H1 (cell line): ENCODE results near the gene ARSI. TPM values are rescaled to one million over a fixed set of nuclear protein-coding genes. Genes with fewer than 3 reads are reported as not detected.

ENCODE experiments used
- CTCF ChIA-PET: fragments of 300-600 bp; sonication (Branson Sonifier 250); formaldehyde crosslinking; loops from one replicate; lab custom pipeline; 2021; ENCODE audit not compliant: partially characterized antibody; lab: Charles Lee
- POLR2A ChIA-PET: fragments of 300-600 bp; sonication (Branson Sonifier 250); formaldehyde crosslinking; loops from one replicate; lab custom pipeline; 2021; ENCODE audit warnings: inconsistent platforms; ENCODE audit not compliant: partially characterized antibody; lab: Charles Lee
- DNase-seq, 2 experiments: peaks; one replicate each; pipeline versions ENCODE4 v3.0.0 to v3.0.0-alpha.2; 2010 to 2022; ENCODE audit warnings: low spot score in 2 of 2, low read depth in 1 of 2, mixed read lengths in 1 of 2
- FAIRE-seq: peaks from 2 replicates; lab custom pipeline; 2011; peaks lifted over from hg19 to GRCh38; lab: Jason Lieb, UNC
- H2AFZ ChIP-seq: 2 replicates; pipeline ENCODE4 v1.8.1; 2012; ENCODE audit warnings: low read length, inconsistent platforms
- H2AK5ac ChIP-seq: 2 replicates; pipeline ENCODE4 v1.6.1; 2013; ENCODE audit warnings: low read depth, low read length
- H2BK120ac ChIP-seq: replicated peaks from 2 replicates; pipeline ENCODE3; 2013; ENCODE audit warnings: low read depth, low read length, inconsistent platforms
- H2BK12ac ChIP-seq: 2 replicates; pipeline ENCODE4 v1.6.1; 2013; ENCODE audit warnings: low read depth, low read length
- H2BK15ac ChIP-seq: 2 replicates; pipeline ENCODE4 v1.6.1; 2013; ENCODE audit warnings: low read length
- H2BK20ac ChIP-seq: 2 replicates; pipeline ENCODE4 v1.6.1; 2013; ENCODE audit warnings: low read length
- H2BK5ac ChIP-seq: 2 replicates; pipeline ENCODE4 v1.6.1; 2013; ENCODE audit warnings: low read depth, low read length
- H3K14ac ChIP-seq: 2 replicates; pipeline ENCODE4 v1.6.1; 2013; ENCODE audit warnings: inconsistent platforms; ENCODE audit not compliant: insufficient read length
- H3K18ac ChIP-seq: 2 replicates; pipeline ENCODE4 v1.6.1; 2013; ENCODE audit warnings: low read length; ENCODE audit errors: extremely low read depth
- H3K23ac ChIP-seq: 2 replicates; pipeline ENCODE4 v1.6.1; 2013; ENCODE audit warnings: inconsistent platforms; ENCODE audit not compliant: insufficient read length
- H3K23me2 ChIP-seq: 2 replicates; pipeline ENCODE4 v1.6.1; 2013; ENCODE audit warnings: low read depth, low read length
- H3K27ac ChIP-seq: 2 replicates; pipeline ENCODE4 v1.6.1; 2011; ENCODE audit warnings: low read depth, low read length, inconsistent platforms
- H3K27me3 ChIP-seq, 4 experiments: replicated peaks in 1 of 4; 1 replicate in 1 of 4; 2 replicates in 3 of 4; pipeline versions ENCODE4 v1.6.1 to v1.8.1; 2011 to 2013; ENCODE audit warnings: low read length in 3 of 4, mild to moderate bottlenecking in 3 of 4, inconsistent platforms in 2 of 4, mixed read lengths in 2 of 4, moderate library complexity in 1 of 4; ENCODE audit not compliant: control insufficient read depth in 3 of 4, insufficient read depth in 3 of 4; ENCODE audit errors: extremely low read depth in 1 of 4
- H3K36me3 ChIP-seq, 4 experiments: 2 replicates each; pipeline versions ENCODE4 v1.6.1 to v1.8.1; 2011 to 2013; ENCODE audit warnings: mild to moderate bottlenecking in 4 of 4, low read length in 3 of 4, moderate library complexity in 2 of 4, control low read depth in 1 of 4, inconsistent platforms in 1 of 4; ENCODE audit not compliant: insufficient read depth in 4 of 4, control insufficient read depth in 2 of 4
- H3K4ac ChIP-seq: replicated peaks from 2 replicates; pipeline ENCODE3; 2013; ENCODE audit warnings: low read length, low read depth, mixed read lengths, inconsistent platforms; ENCODE audit not compliant: insufficient read length
- H3K4me1 ChIP-seq, 4 experiments: replicated peaks in 1 of 4; 1 replicate in 1 of 4; 2 replicates in 3 of 4; pipeline versions ENCODE4 v1.6.1 to v1.8.1; 2011 to 2013; ENCODE audit warnings: low read length in 3 of 4, inconsistent platforms in 2 of 4, mixed read lengths in 1 of 4; ENCODE audit not compliant: insufficient read depth in 4 of 4, control insufficient read depth in 3 of 4
- H3K4me2 ChIP-seq, 2 experiments: 2 replicates each; pipeline versions ENCODE4 v1.6.1 to v1.8.1; 2011 to 2013; ENCODE audit warnings: low read depth in 2 of 2, low read length in 2 of 2, control low read depth in 1 of 2, inconsistent platforms in 1 of 2, mild to moderate bottlenecking in 1 of 2; ENCODE audit not compliant: insufficient read depth in 1 of 2
- H3K4me3 ChIP-seq, 4 experiments: fragments of 200-600, 300-600 bp in 1 of 4; sonication (generic), shearing (Covaris generic), sonication (Bioruptor Twin) in 1 of 4; 2 replicates each; pipeline versions ENCODE4 v1.5.1 to v1.8.1; 2011 to 2016; ENCODE audit warnings: low read length in 4 of 4, low read depth in 3 of 4, control low read depth in 2 of 4, inconsistent platforms in 2 of 4, mild to moderate bottlenecking in 2 of 4, mixed read lengths in 1 of 4, moderate library complexity in 1 of 4; ENCODE audit not compliant: insufficient read depth in 2 of 4; ENCODE audit errors: extremely low read depth in 1 of 4
- H3K56ac ChIP-seq: replicated peaks from 2 replicates; pipeline ENCODE3; 2013; ENCODE audit warnings: low read depth, mild to moderate bottlenecking, mixed read lengths, low read length, inconsistent platforms; ENCODE audit not compliant: insufficient read length
- H3K79me1 ChIP-seq: 2 replicates; pipeline ENCODE4 v1.6.1; 2013; ENCODE audit warnings: low read depth, low read length, control low read depth
- H3K79me2 ChIP-seq, 2 experiments: 2 replicates each; pipeline versions ENCODE4 v1.6.1 to v1.8.1; 2012 to 2013; ENCODE audit warnings: low read length in 2 of 2, mild to moderate bottlenecking in 2 of 2, inconsistent platforms in 1 of 2; ENCODE audit not compliant: insufficient read depth in 2 of 2, control insufficient read depth in 1 of 2
- H3K9ac ChIP-seq, 4 experiments: replicated peaks in 1 of 4; 1 replicate in 1 of 4; 2 replicates in 3 of 4; pipeline versions ENCODE4 v1.6.1 to v1.8.1; 2011 to 2013; ENCODE audit warnings: low read depth in 3 of 4, low read length in 3 of 4, control low read depth in 2 of 4, mild to moderate bottlenecking in 2 of 4, moderate library complexity in 2 of 4, inconsistent platforms in 1 of 4; ENCODE audit errors: extremely low read depth in 1 of 4
- H3K9me3 ChIP-seq, 2 experiments: 2 replicates each; pipeline versions ENCODE4 v1.6.1 to v1.8.1; 2012 to 2013; ENCODE audit warnings: mild to moderate bottlenecking in 2 of 2, moderate library complexity in 2 of 2, control low read depth in 1 of 2, inconsistent platforms in 1 of 2, low read depth in 1 of 2, low read length in 1 of 2, mixed read lengths in 1 of 2; ENCODE audit not compliant: insufficient read depth in 2 of 2
- H4K20me1 ChIP-seq, 2 experiments: replicated peaks in 1 of 2; 2 replicates each; pipeline versions ENCODE3 to v1.8.1; 2011 to 2013; ENCODE audit warnings: inconsistent platforms in 2 of 2, low read length in 2 of 2, mild to moderate bottlenecking in 1 of 2; ENCODE audit not compliant: insufficient read depth in 2 of 2, control insufficient read depth in 1 of 2
- H4K5ac ChIP-seq: 2 replicates; pipeline ENCODE4 v1.6.1; 2013; ENCODE audit warnings: low read length, low read depth, mixed read lengths, inconsistent platforms; ENCODE audit not compliant: insufficient read length
- H4K8ac ChIP-seq: 2 replicates; pipeline ENCODE4 v1.8.0; 2013; ENCODE audit warnings: mild to moderate bottlenecking, moderate library complexity, low read length, inconsistent platforms; ENCODE audit not compliant: insufficient read depth; ENCODE audit errors: extremely low read depth
- H4K91ac ChIP-seq: replicated peaks from 2 replicates; pipeline ENCODE3; 2013; ENCODE audit warnings: low read length, mixed read lengths, inconsistent platforms; ENCODE audit not compliant: insufficient read length
- ASH2L ChIP-seq: fragments of 200-600, 300-600 bp; sonication (generic); IDR thresholded peaks from one replicate; pipeline ENCODE4 v1.7.1; 2017; ENCODE audit warnings: low read length
- CEBPB ChIP-seq: IDR thresholded peaks from 2 replicates; pipeline ENCODE4 v1.6.1; 2012; ENCODE audit warnings: low read depth, low read length
- E2F6 ChIP-seq: IDR thresholded peaks from 2 replicates; pipeline ENCODE4 v1.6.1; 2012; ENCODE audit warnings: inconsistent platforms
- EZH2 ChIP-seq: fragments of 200-600 bp; sonication (generic); IDR thresholded peaks from 2 replicates; pipeline ENCODE4 v1.7.1; 2012; ENCODE audit warnings: low read depth, mild to moderate bottlenecking, moderate library complexity, low read length, inconsistent platforms; ENCODE audit not compliant: severe bottlenecking
- KDM5A ChIP-seq: fragments of 200-600 bp; IDR thresholded peaks from 2 replicates; pipeline ENCODE4 v1.7.1; 2012; ENCODE audit warnings: mild to moderate bottlenecking, low read length, inconsistent platforms, mixed read lengths
- POLR2A ChIP-seq, 2 experiments: IDR thresholded peaks; 1 replicate in 1 of 2; 2 replicates in 1 of 2; pipeline ENCODE4 v1.6.1; 2011; ENCODE audit warnings: low read depth in 2 of 2, low read length in 2 of 2, mild to moderate bottlenecking in 2 of 2; ENCODE audit errors: control extremely low read depth in 1 of 2
- RXRA ChIP-seq: IDR thresholded peaks from 2 replicates; pipeline ENCODE4 v1.6.1; 2011; ENCODE audit warnings: low read depth, mild to moderate bottlenecking, low read length, moderate library complexity; ENCODE audit not compliant: insufficient read depth
- SIX5 ChIP-seq: IDR thresholded peaks from 2 replicates; pipeline ENCODE4 v1.6.1; 2011; ENCODE audit warnings: mild to moderate bottlenecking, low read depth, low read length
- SP4 ChIP-seq: IDR thresholded peaks from 2 replicates; pipeline ENCODE4 v1.6.1; 2012; ENCODE audit warnings: low read length, inconsistent platforms
- SRF ChIP-seq: IDR thresholded peaks from 2 replicates; pipeline ENCODE4 v1.6.1; 2011; ENCODE audit warnings: mild to moderate bottlenecking, low read depth, low read length, moderate library complexity
- YY1 ChIP-seq: IDR thresholded peaks from 2 replicates; pipeline ENCODE4 v1.6.1; 2011; ENCODE audit warnings: low read depth, mild to moderate bottlenecking, low read length
- WGBS, 2 experiments: shearing (Covaris generic) in 1 of 2; methylation state at CpG; one replicate each; pipeline versions ENCODE4 v1.1.6 to v1.1.7; 2013 to 2015; ENCODE audit warnings: low lambda C conversion rate in 2 of 2, mixed read lengths in 2 of 2, inconsistent platforms in 1 of 2, low coverage in 1 of 2, missing lambda C conversion rate in 1 of 2; ENCODE audit not compliant: insufficient replicate concordance in 2 of 2, insufficient coverage in 1 of 2, insufficient read length in 1 of 2; ENCODE audit errors: extremely low coverage in 1 of 2, missing lambda C conversion rate in 1 of 2; 5-methylcytosine and 5-hydroxymethylcytosine counted together
- polyA plus RNA-seq, 7 experiments: library from polyadenylated mRNA; depleted of rRNA in 3 of 7; stranded (reverse) in 5 of 7; unstranded in 2 of 7; fragments of >200 nt in 5 of 7; fragments of 200-250 nt in 2 of 7; gene quantifications; 1 replicate in 5 of 7; 2 replicates in 1 of 7; 4 replicates in 1 of 7; pipeline versions ENCODE4 v1.2.1 to v1.2.3, GENCODE V29; 2011 to 2013; ENCODE audit warnings: missing spikeins in 2 of 7, mixed read lengths in 2 of 7
- total RNA-seq: library from RNA; stranded (reverse); fragmentation: NEBNext Ultra II Directional; extraction: Animal tissue kit (Norgen Biotek cat#: 25700); gene quantifications from 2 replicates; pipeline ENCODE4 v1.2.1, GENCODE V29; 2021
- TF ChIP-seq, protein P1 (sequence below): IDR thresholded peaks from 2 replicates; pipeline ENCODE4 v1.6.1; 2012; ENCODE audit warnings: low read length, inconsistent platforms

Gene ARSI
- total and polyA plus RNA-seq, 2 of the 8 experiments (the other 6 are each of a cell fraction or from before 2014, with no cell fraction given) = 4.5 to 6.7 TPM

DNA sequence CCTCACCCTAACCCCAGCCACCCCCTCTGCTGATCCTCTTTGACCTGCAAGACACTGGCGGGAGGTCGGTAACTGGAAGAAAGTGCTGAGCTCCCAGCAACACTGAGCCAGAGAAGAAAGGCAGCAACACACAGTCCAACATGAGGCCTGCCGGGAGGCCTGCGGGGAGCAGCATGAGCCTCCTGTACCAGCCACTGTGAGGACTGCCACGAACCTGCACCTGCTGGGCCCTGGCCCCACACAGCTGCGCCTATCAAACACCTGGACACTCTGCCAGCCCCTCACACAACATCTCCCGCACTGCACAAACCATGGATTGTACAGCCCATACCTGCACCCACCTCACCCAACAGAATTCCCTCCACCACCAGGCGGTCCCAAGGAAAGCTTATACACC lies 31.4 kb downstream of the ARSI start:
- Histone ChIP-seq H2BK5ac (no peak overlapping the region), H4K8ac (peak overlapping the region; percentile 62), H2AFZ (0 out of 2 replicates have a peak overlapping the region, but pooled peaks have one; percentile 38), H3K36me3 (no peaks in the 10 kb centered on the region), H3K9ac (no peak overlapping the region), H4K20me1 (no peaks in the 10 kb centered on the region), H3K4ac (no peak overlapping the region), H3K56ac (no peak overlapping the region), H3K14ac (no peak overlapping the region), H4K91ac (peak overlapping the region; percentile 61), H3K4me1 (peaks cover 0 to 12% (median under 1%) of the 10 kb centered on the region in 4 experiments; a peak in 3 of 7 replicates), H3K79me1 (no peaks in the 10 kb centered on the region), H2BK15ac (no peak overlapping the region), H3K4me3 (no peak overlapping the region), H2BK120ac (no peak overlapping the region), H2BK20ac (no peak overlapping the region), H2AK5ac (no peak overlapping the region; the same call in 1 of the 2 replicates), H3K79me2 (no peaks in the 10 kb centered on the region), H3K4me2 (no peak overlapping the region), H2BK12ac (peak overlapping the region; percentile 5; the same call in 1 of the 2 replicates), H3K23ac (no peak overlapping the region), H3K23me2 (0 out of 2 replicates have a peak, but pooled peaks cover 2% of the 10 kb centered on the region), H4K5ac (no peak overlapping the region), H3K27me3 (no peaks in the 10 kb centered on the region; a peak in 1 of 7 replicates), H3K9me3 (no peaks in the 10 kb centered on the region), H3K27ac (no peak overlapping the region), H3K18ac (no peak overlapping the region)
- FAIRE-seq (no peak), DNase-seq (no peak)
- no peak for TF ChIP-seq E2F6
- no peak for TF ChIP-seq EZH2
- no peak for TF ChIP-seq SP4
- no peak for TF ChIP-seq CEBPB
- TF ChIP-seq ASH2L = no peak
- no peak for TF ChIP-seq RXRA
- TF ChIP-seq SIX5 = no peak
- TF ChIP-seq YY1 = no peak
- no peak for TF ChIP-seq POLR2A (IDR thresholded peaks at IDR 0.05; ENCODE audit: control extremely low read depth in 1 of 2, low read depth in 2 of 2, low read length in 2 of 2)
- TF ChIP-seq SRF = no peak
- TF ChIP-seq KDM5A = no peak
- TF ChIP-seq, protein P1, sequence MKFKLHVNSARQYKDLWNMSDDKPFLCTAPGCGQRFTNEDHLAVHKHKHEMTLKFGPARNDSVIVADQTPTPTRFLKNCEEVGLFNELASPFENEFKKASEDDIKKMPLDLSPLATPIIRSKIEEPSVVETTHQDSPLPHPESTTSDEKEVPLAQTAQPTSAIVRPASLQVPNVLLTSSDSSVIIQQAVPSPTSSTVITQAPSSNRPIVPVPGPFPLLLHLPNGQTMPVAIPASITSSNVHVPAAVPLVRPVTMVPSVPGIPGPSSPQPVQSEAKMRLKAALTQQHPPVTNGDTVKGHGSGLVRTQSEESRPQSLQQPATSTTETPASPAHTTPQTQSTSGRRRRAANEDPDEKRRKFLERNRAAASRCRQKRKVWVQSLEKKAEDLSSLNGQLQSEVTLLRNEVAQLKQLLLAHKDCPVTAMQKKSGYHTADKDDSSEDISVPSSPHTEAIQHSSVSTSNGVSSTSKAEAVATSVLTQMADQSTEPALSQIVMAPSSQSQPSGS = no peak
- ChIA-PET POLR2A (interaction anchor here (1.5 to 2.2 kb wide), 3 partner anchors 32 to 86 kb away, joined by 3 to 7 read pairs (median 6); partner anchors contain the start of gene TCOF1), CTCF (interaction anchor here (0.8 to 2.9 kb wide), 9 partner anchors 9 to 208 kb away, joined by 3 to 16 read pairs (median 4); no protein-coding TSS in a partner anchor)
- 91% methylated on average over 8 of the region's 8 CpGs; no CpG with 5 or more reads in 1 of the 2 experiments for WGBS, 2 experiments
